H1 (cell line): ENCODE results near the gene NGEF. TPM values are rescaled to one million over a fixed set of nuclear protein-coding genes. Genes with fewer than 3 reads are reported as not detected.

ENCODE experiments used
- CTCF ChIA-PET: fragments of 300-600 bp; sonication (Branson Sonifier 250); formaldehyde crosslinking; loops from one replicate; lab custom pipeline; 2021; ENCODE audit not compliant: partially characterized antibody; lab: Charles Lee
- POLR2A ChIA-PET: fragments of 300-600 bp; sonication (Branson Sonifier 250); formaldehyde crosslinking; loops from one replicate; lab custom pipeline; 2021; ENCODE audit warnings: inconsistent platforms; ENCODE audit not compliant: partially characterized antibody; lab: Charles Lee
- DNase-seq, 2 experiments: peaks; one replicate each; pipeline versions ENCODE4 v3.0.0 to v3.0.0-alpha.2; 2010 to 2022; ENCODE audit warnings: low spot score in 2 of 2, low read depth in 1 of 2, mixed read lengths in 1 of 2
- FAIRE-seq: peaks from 2 replicates; lab custom pipeline; 2011; peaks lifted over from hg19 to GRCh38; lab: Jason Lieb, UNC
- H2AFZ ChIP-seq: 2 replicates; pipeline ENCODE4 v1.8.1; 2012; ENCODE audit warnings: low read length, inconsistent platforms
- H2AK5ac ChIP-seq: 2 replicates; pipeline ENCODE4 v1.6.1; 2013; ENCODE audit warnings: low read depth, low read length
- H2BK120ac ChIP-seq: replicated peaks from 2 replicates; pipeline ENCODE3; 2013; ENCODE audit warnings: low read depth, low read length, inconsistent platforms
- H2BK12ac ChIP-seq: 2 replicates; pipeline ENCODE4 v1.6.1; 2013; ENCODE audit warnings: low read depth, low read length
- H2BK15ac ChIP-seq: 2 replicates; pipeline ENCODE4 v1.6.1; 2013; ENCODE audit warnings: low read length
- H2BK20ac ChIP-seq: 2 replicates; pipeline ENCODE4 v1.6.1; 2013; ENCODE audit warnings: low read length
- H2BK5ac ChIP-seq: 2 replicates; pipeline ENCODE4 v1.6.1; 2013; ENCODE audit warnings: low read depth, low read length
- H3K14ac ChIP-seq: 2 replicates; pipeline ENCODE4 v1.6.1; 2013; ENCODE audit warnings: inconsistent platforms; ENCODE audit not compliant: insufficient read length
- H3K18ac ChIP-seq: 2 replicates; pipeline ENCODE4 v1.6.1; 2013; ENCODE audit warnings: low read length; ENCODE audit errors: extremely low read depth
- H3K23ac ChIP-seq: 2 replicates; pipeline ENCODE4 v1.6.1; 2013; ENCODE audit warnings: inconsistent platforms; ENCODE audit not compliant: insufficient read length
- H3K23me2 ChIP-seq: 2 replicates; pipeline ENCODE4 v1.6.1; 2013; ENCODE audit warnings: low read depth, low read length
- H3K27ac ChIP-seq: 2 replicates; pipeline ENCODE4 v1.6.1; 2011; ENCODE audit warnings: low read depth, low read length, inconsistent platforms
- H3K27me3 ChIP-seq, 4 experiments: replicated peaks in 1 of 4; 1 replicate in 1 of 4; 2 replicates in 3 of 4; pipeline versions ENCODE4 v1.6.1 to v1.8.1; 2011 to 2013; ENCODE audit warnings: low read length in 3 of 4, mild to moderate bottlenecking in 3 of 4, inconsistent platforms in 2 of 4, mixed read lengths in 2 of 4, moderate library complexity in 1 of 4; ENCODE audit not compliant: control insufficient read depth in 3 of 4, insufficient read depth in 3 of 4; ENCODE audit errors: extremely low read depth in 1 of 4
- H3K36me3 ChIP-seq, 4 experiments: 2 replicates each; pipeline versions ENCODE4 v1.6.1 to v1.8.1; 2011 to 2013; ENCODE audit warnings: mild to moderate bottlenecking in 4 of 4, low read length in 3 of 4, moderate library complexity in 2 of 4, control low read depth in 1 of 4, inconsistent platforms in 1 of 4; ENCODE audit not compliant: insufficient read depth in 4 of 4, control insufficient read depth in 2 of 4
- H3K4ac ChIP-seq: replicated peaks from 2 replicates; pipeline ENCODE3; 2013; ENCODE audit warnings: low read length, low read depth, mixed read lengths, inconsistent platforms; ENCODE audit not compliant: insufficient read length
- H3K4me1 ChIP-seq, 4 experiments: replicated peaks in 1 of 4; 1 replicate in 1 of 4; 2 replicates in 3 of 4; pipeline versions ENCODE4 v1.6.1 to v1.8.1; 2011 to 2013; ENCODE audit warnings: low read length in 3 of 4, inconsistent platforms in 2 of 4, mixed read lengths in 1 of 4; ENCODE audit not compliant: insufficient read depth in 4 of 4, control insufficient read depth in 3 of 4
- H3K4me2 ChIP-seq, 2 experiments: 2 replicates each; pipeline versions ENCODE4 v1.6.1 to v1.8.1; 2011 to 2013; ENCODE audit warnings: low read depth in 2 of 2, low read length in 2 of 2, control low read depth in 1 of 2, inconsistent platforms in 1 of 2, mild to moderate bottlenecking in 1 of 2; ENCODE audit not compliant: insufficient read depth in 1 of 2
- H3K4me3 ChIP-seq, 4 experiments: fragments of 200-600, 300-600 bp in 1 of 4; sonication (generic), shearing (Covaris generic), sonication (Bioruptor Twin) in 1 of 4; 2 replicates each; pipeline versions ENCODE4 v1.5.1 to v1.8.1; 2011 to 2016; ENCODE audit warnings: low read length in 4 of 4, low read depth in 3 of 4, control low read depth in 2 of 4, inconsistent platforms in 2 of 4, mild to moderate bottlenecking in 2 of 4, mixed read lengths in 1 of 4, moderate library complexity in 1 of 4; ENCODE audit not compliant: insufficient read depth in 2 of 4; ENCODE audit errors: extremely low read depth in 1 of 4
- H3K56ac ChIP-seq: replicated peaks from 2 replicates; pipeline ENCODE3; 2013; ENCODE audit warnings: low read depth, mild to moderate bottlenecking, mixed read lengths, low read length, inconsistent platforms; ENCODE audit not compliant: insufficient read length
- H3K79me1 ChIP-seq: 2 replicates; pipeline ENCODE4 v1.6.1; 2013; ENCODE audit warnings: low read depth, low read length, control low read depth
- H3K79me2 ChIP-seq, 2 experiments: 2 replicates each; pipeline versions ENCODE4 v1.6.1 to v1.8.1; 2012 to 2013; ENCODE audit warnings: low read length in 2 of 2, mild to moderate bottlenecking in 2 of 2, inconsistent platforms in 1 of 2; ENCODE audit not compliant: insufficient read depth in 2 of 2, control insufficient read depth in 1 of 2
- H3K9ac ChIP-seq, 4 experiments: replicated peaks in 1 of 4; 1 replicate in 1 of 4; 2 replicates in 3 of 4; pipeline versions ENCODE4 v1.6.1 to v1.8.1; 2011 to 2013; ENCODE audit warnings: low read depth in 3 of 4, low read length in 3 of 4, control low read depth in 2 of 4, mild to moderate bottlenecking in 2 of 4, moderate library complexity in 2 of 4, inconsistent platforms in 1 of 4; ENCODE audit errors: extremely low read depth in 1 of 4
- H3K9me3 ChIP-seq, 2 experiments: 2 replicates each; pipeline versions ENCODE4 v1.6.1 to v1.8.1; 2012 to 2013; ENCODE audit warnings: mild to moderate bottlenecking in 2 of 2, moderate library complexity in 2 of 2, control low read depth in 1 of 2, inconsistent platforms in 1 of 2, low read depth in 1 of 2, low read length in 1 of 2, mixed read lengths in 1 of 2; ENCODE audit not compliant: insufficient read depth in 2 of 2
- H4K20me1 ChIP-seq, 2 experiments: replicated peaks in 1 of 2; 2 replicates each; pipeline versions ENCODE3 to v1.8.1; 2011 to 2013; ENCODE audit warnings: inconsistent platforms in 2 of 2, low read length in 2 of 2, mild to moderate bottlenecking in 1 of 2; ENCODE audit not compliant: insufficient read depth in 2 of 2, control insufficient read depth in 1 of 2
- H4K5ac ChIP-seq: 2 replicates; pipeline ENCODE4 v1.6.1; 2013; ENCODE audit warnings: low read length, low read depth, mixed read lengths, inconsistent platforms; ENCODE audit not compliant: insufficient read length
- H4K8ac ChIP-seq: 2 replicates; pipeline ENCODE4 v1.8.0; 2013; ENCODE audit warnings: mild to moderate bottlenecking, moderate library complexity, low read length, inconsistent platforms; ENCODE audit not compliant: insufficient read depth; ENCODE audit errors: extremely low read depth
- H4K91ac ChIP-seq: replicated peaks from 2 replicates; pipeline ENCODE3; 2013; ENCODE audit warnings: low read length, mixed read lengths, inconsistent platforms; ENCODE audit not compliant: insufficient read length
- ATF2 ChIP-seq: IDR thresholded peaks from 2 replicates; pipeline ENCODE4 v1.6.1; 2012; ENCODE audit warnings: low read length, inconsistent platforms
- CTCF ChIP-seq, 3 experiments: IDR thresholded peaks; 1 replicate in 2 of 3; 2 replicates in 1 of 3; pipeline versions ENCODE4 v1.5.1 to v1.6.1; 2011; ENCODE audit warnings: low read length in 3 of 3, mild to moderate bottlenecking in 3 of 3, inconsistent platforms in 2 of 3, low read depth in 1 of 3, moderate library complexity in 1 of 3; ENCODE audit not compliant: insufficient read depth in 1 of 3; ENCODE audit errors: control extremely low read depth in 1 of 3
- NRF1 ChIP-seq: IDR thresholded peaks from 2 replicates; pipeline ENCODE4 v1.6.1; 2011; ENCODE audit warnings: mild to moderate bottlenecking, low read depth, low read length, improper control_type of control experiment
- SAP30 ChIP-seq: fragments of 300-600 bp; sonication (generic); IDR thresholded peaks from 2 replicates; pipeline ENCODE4 v1.7.1; 2012; ENCODE audit warnings: low read length, moderate library complexity, mild to moderate bottlenecking, inconsistent platforms; ENCODE audit not compliant: insufficient read depth, insufficient replicate concordance
- USF2 ChIP-seq: IDR thresholded peaks from 2 replicates; pipeline ENCODE4 v1.6.1; 2011; ENCODE audit warnings: low read length, improper control_type of control experiment
- WGBS, 2 experiments: shearing (Covaris generic) in 1 of 2; methylation state at CpG; one replicate each; pipeline versions ENCODE4 v1.1.6 to v1.1.7; 2013 to 2015; ENCODE audit warnings: low lambda C conversion rate in 2 of 2, mixed read lengths in 2 of 2, inconsistent platforms in 1 of 2, low coverage in 1 of 2, missing lambda C conversion rate in 1 of 2; ENCODE audit not compliant: insufficient replicate concordance in 2 of 2, insufficient coverage in 1 of 2, insufficient read length in 1 of 2; ENCODE audit errors: extremely low coverage in 1 of 2, missing lambda C conversion rate in 1 of 2; 5-methylcytosine and 5-hydroxymethylcytosine counted together
- polyA plus RNA-seq, 7 experiments: library from polyadenylated mRNA; depleted of rRNA in 3 of 7; stranded (reverse) in 5 of 7; unstranded in 2 of 7; fragments of >200 nt in 5 of 7; fragments of 200-250 nt in 2 of 7; gene quantifications; 1 replicate in 5 of 7; 2 replicates in 1 of 7; 4 replicates in 1 of 7; pipeline versions ENCODE4 v1.2.1 to v1.2.3, GENCODE V29; 2011 to 2013; ENCODE audit warnings: missing spikeins in 2 of 7, mixed read lengths in 2 of 7
- total RNA-seq: library from RNA; stranded (reverse); fragmentation: NEBNext Ultra II Directional; extraction: Animal tissue kit (Norgen Biotek cat#: 25700); gene quantifications from 2 replicates; pipeline ENCODE4 v1.2.1, GENCODE V29; 2021

The NGEF gene
- total and polyA plus RNA-seq, 2 of the 8 experiments (the other 6 are each of a cell fraction or from before 2014, with no cell fraction given), result 2.7 to 3.2 TPM

GRCh38 chr2:232884549-232885263 is 128.3 kb downstream of the NGEF start:
- no peak overlapping the region for H3K4ac ChIP-seq
- peaks cover 0 to 8% of the 10 kb centered on the region in 2 experiments for H4K20me1 ChIP-seq
- POLR2A ChIA-PET, result interaction anchor here (1.4 kb wide), 1 partner anchor 13 kb away, joined by 4 read pairs; no protein-coding TSS in a partner anchor
- H3K36me3 ChIP-seq, result no peaks in the 10 kb centered on the region; a peak in 1 of 8 replicates
- H3K4me1 ChIP-seq, result peaks cover 0 to 3% (median 0%) of the 10 kb centered on the region in 4 experiments; a peak in 1 of 7 replicates
- H3K14ac ChIP-seq, result no peak overlapping the region
- H3K9ac ChIP-seq, result no peak overlapping the region
- no peak overlapping the region for H3K4me2 ChIP-seq
- H3K27me3 ChIP-seq, result no peaks in the 10 kb centered on the region
- H3K18ac ChIP-seq, result no peak overlapping the region
- H2AK5ac ChIP-seq, result no peak overlapping the region
- TF ChIP-seq NRF1 (no peak), SAP30 (no peak), ATF2 (no peak), USF2 (no peak), CTCF (IDR thresholded peaks at IDR 0.05; ENCODE audit: control extremely low read depth in 1 of 3, insufficient read depth in 1 of 3, low read depth in 1 of 3, low read length in 3 of 3) (no peak)
- H3K4me3 ChIP-seq, result no peak overlapping the region
- WGBS, 2 experiments, result 91% methylated on average over 26 of the region's 27 CpGs; no CpG with 5 or more reads in 1 of the 2 experiments
- H4K91ac ChIP-seq, result no peak overlapping the region
- H3K23me2 ChIP-seq, result peaks cover 5% of the 10 kb centered on the region
- H3K79me2 ChIP-seq, result no peaks in the 10 kb centered on the region
- no peak overlapping the region for H3K23ac ChIP-seq
- H3K27ac ChIP-seq, result no peak overlapping the region
- FAIRE-seq (no peak), DNase-seq (no peak)
- no peak overlapping the region for H2AFZ ChIP-seq
- CTCF ChIA-PET, result interaction anchor here (1.1 to 3.7 kb wide), 8 partner anchors 9 to 367 kb away, joined by 3 to 12 read pairs (median 4); partner anchors contain the start of gene ATG16L1
- no peaks in the 10 kb centered on the region for H3K9me3 ChIP-seq
- no peak overlapping the region for H2BK20ac ChIP-seq
- no peak overlapping the region for H2BK5ac ChIP-seq
- no peak overlapping the region for H2BK15ac ChIP-seq
- no peak overlapping the region for H2BK12ac ChIP-seq
- H3K56ac ChIP-seq, result no peak overlapping the region
- H2BK120ac ChIP-seq, result no peak overlapping the region
- no peaks in the 10 kb centered on the region for H3K79me1 ChIP-seq
- H4K5ac ChIP-seq, result no peak overlapping the region
- no peak overlapping the region for H4K8ac ChIP-seq
